Naive thymus-derived CD4-positive, alpha-beta T cell (primary cell): ENCODE data around the gene LIPH. TPM values are rescaled to one million over a fixed set of nuclear protein-coding genes. Genes with fewer than 3 reads are reported as not detected.
"Not testable (repeated sequence)": the region's sequence is repeated elsewhere in the genome, so short reads cannot be mapped to it uniquely, and the experiment has no call there.

Experiments used
- ATAC-seq: fragments of 150-1000 bp; cut with Tn5 transposase; 2 replicates; pipeline ENCODE4 v1.10.0; 2021; ENCODE audit warnings: mild to moderate bottlenecking, moderate library complexity
- CTCF ChIA-PET: fragments of 350-600 bp; sonication (Branson Sonifier 250); formaldehyde crosslinking; loops from one replicate; lab custom pipeline; 2021; ENCODE audit warnings: antibody characterized with exemption; lab: Charles Lee
- POLR2A ChIA-PET: fragments of 350-600 bp; sonication (Branson Sonifier 250); formaldehyde crosslinking; loops from one replicate; lab custom pipeline; 2021; ENCODE audit warnings: antibody characterized with exemption, inconsistent platforms; lab: Charles Lee
- DNase-seq, 9 donors: peaks; one replicate each; pipeline versions ENCODE4 v3.0.0 to v3.0.0-alpha.2; 2020 to 2022; ENCODE audit warnings: mixed read lengths in 1 of 9
- H3K27ac ChIP-seq: one replicate; pipeline ENCODE4 v1.7.0; 2013; ENCODE audit warnings: mild to moderate bottlenecking, low read depth, low read length, moderate library complexity
- H3K27me3 ChIP-seq, 2 donors: one replicate each; pipeline ENCODE4 v1.7.0; 2013; ENCODE audit warnings: low read length in 2 of 2, mild to moderate bottlenecking in 2 of 2, moderate library complexity in 2 of 2; ENCODE audit not compliant: control insufficient read depth in 2 of 2, insufficient read depth in 2 of 2
- H3K36me3 ChIP-seq, 3 experiments: 1 replicate in 2 of 3; 2 replicates in 1 of 3; pipeline ENCODE4 v1.7.0; 2013; ENCODE audit warnings: low read length in 3 of 3, mild to moderate bottlenecking in 3 of 3, moderate library complexity in 1 of 3; ENCODE audit not compliant: insufficient read depth in 3 of 3, control insufficient read depth in 2 of 3
- H3K4me1 ChIP-seq, 2 donors: one replicate each; pipeline ENCODE4 v1.7.0; 2013; ENCODE audit warnings: low read length in 2 of 2, mild to moderate bottlenecking in 2 of 2, moderate library complexity in 1 of 2; ENCODE audit not compliant: control insufficient read depth in 2 of 2, insufficient read depth in 2 of 2
- H3K4me3 ChIP-seq: 2 replicates; pipeline ENCODE4 v1.7.0; 2013; ENCODE audit warnings: mild to moderate bottlenecking, low read length
- H3K9me3 ChIP-seq, 3 experiments: 1 replicate in 2 of 3; 2 replicates in 1 of 3; pipeline ENCODE4 v1.7.0; 2013; ENCODE audit warnings: low read length in 3 of 3; ENCODE audit not compliant: control insufficient read depth in 2 of 3
- H3K27ac Mint-ChIP-seq, 9 donors: one replicate each; pipeline ENCODE4 v1.8.0; 2020 to 2022; ENCODE audit warnings: mixed read lengths in 9 of 9, mild to moderate bottlenecking in 8 of 9, moderate library complexity in 5 of 9, inconsistent platforms in 2 of 9
- H3K27me3 Mint-ChIP-seq, 5 donors: one replicate each; pipeline ENCODE4 v1.8.0; 2021 to 2022; ENCODE audit warnings: mixed read lengths in 5 of 5, mild to moderate bottlenecking in 1 of 5
- H3K36me3 Mint-ChIP-seq, 5 donors: one replicate each; pipeline ENCODE4 v1.8.0; 2020 to 2022; ENCODE audit warnings: mixed read lengths in 5 of 5, mild to moderate bottlenecking in 3 of 5, inconsistent platforms in 1 of 5
- H3K4me1 Mint-ChIP-seq, 7 donors: one replicate each; pipeline ENCODE4 v1.8.0; 2020 to 2022; ENCODE audit warnings: mixed read lengths in 7 of 7, mild to moderate bottlenecking in 3 of 7, inconsistent platforms in 1 of 7
- H3K4me3 Mint-ChIP-seq, 10 donors: one replicate each; pipeline ENCODE4 v1.8.0; 2020 to 2022; ENCODE audit warnings: mild to moderate bottlenecking in 10 of 10, mixed read lengths in 10 of 10, moderate library complexity in 6 of 10, inconsistent platforms in 2 of 10
- H3K9me3 Mint-ChIP-seq, 11 donors: one replicate each; pipeline ENCODE4 v1.8.0; 2020 to 2022; ENCODE audit warnings: mixed read lengths in 11 of 11, mild to moderate bottlenecking in 4 of 11, inconsistent platforms in 1 of 11, moderate library complexity in 1 of 11
- intact Hi-C, 2 donors: fragments of 100-400 bp; cut with micrococcal nuclease; formaldehyde crosslinking; loops; one replicate each; pipeline ENCODE4 v1.15.1; 2023
- polyA plus RNA-seq, 2 donors: library from polyadenylated mRNA; unstranded; fragments of 300-500 nt; fragmentation: Illumina TruSeq; gene quantifications; one replicate each; pipeline ENCODE4 v1.2.3, GENCODE V29; 2021
- total RNA-seq, 6 experiments: library from RNA in 5 of 6; stranded (reverse) in 5 of 6; gene quantifications; 1 replicate in 5 of 6; 2 replicates in 1 of 6; pipeline ENCODE4 v1.2.3 and lab custom pipeline; 2021 to 2026

Gene LIPH
- total and polyA plus RNA-seq, 7 experiments from 2014 or later = not detected

GRCh38 chr3:185585518-185585858, 33.1 kb upstream of the LIPH start:
- CTCF ChIA-PET = interaction anchor here (1.0 kb wide), 2 partner anchors 11 to 357 kb away, joined by 3 read pairs; no protein-coding TSS in a partner anchor
- no peak for ATAC-seq
- intact Hi-C loops = loop anchor here (5.0 to 10.0 kb wide), 6 partner anchors 239 to 1398 kb away; partner anchors contain the start of genes ETV5 (in 2 of the 2), ABCF3 (in 1 of the 2), EIF4A2 (in 1 of the 2) and IGF2BP2 (in 1 of the 2)
- Histone ChIP-seq H3K9me3 (no peaks in the 10 kb centered on the region), H3K4me1 (peaks cover 21 to 27% of the 10 kb centered on the region in 2 donors), H3K36me3 (peaks cover 0 to 4% (median 0%) of the 10 kb centered on the region in 3 experiments), H3K27me3 (no peaks in the 10 kb centered on the region), H3K27ac (peak overlapping the region; percentile 95), H3K4me3 (peak overlapping the region; percentile 95)
- peaks cover 0 to 9% (median 3%) of the 10 kb centered on the region in 5 donors for H3K36me3 Mint-ChIP-seq
- no peak for DNase-seq
- H3K4me3 Mint-ChIP-seq = peak overlapping the region; percentile 79 to 94 (median 87)
- H3K27me3 Mint-ChIP-seq = peaks cover 0 to 5% (median 0%) of the 10 kb centered on the region in 5 donors
- peaks cover 24 to 40% (median 31%) of the 10 kb centered on the region in 7 donors for H3K4me1 Mint-ChIP-seq
- POLR2A ChIA-PET = interaction anchor here (0.5 to 2.2 kb wide), 5 partner anchors 13 to 1197 kb away, joined by 3 to 10 read pairs (median 5); partner anchors contain the start of genes EIF4A2 and TRA2B
- peaks cover 0 to 5% (median 0%) of the 10 kb centered on the region in 11 donors for H3K9me3 Mint-ChIP-seq
- H3K27ac Mint-ChIP-seq = peak overlapping the region; percentile 86 to 99 (median 95)

- no peak for DNase-seq
- Mint-ChIP-seq H3K4me1 (peaks cover 24 to 40% (median 30%) of the 10 kb centered on the region in 7 donors), H3K4me3 (peak overlapping the region in 8 of 10 donors; percentile 4 to 69 (median 48)), H3K27ac (peak overlapping the region in 7 of 9 donors; percentile 82 to 96 (median 92)), H3K9me3 (peaks cover 0 to 5% (median 0%) of the 10 kb centered on the region in 11 donors), H3K36me3 (peaks cover 0 to 9% (median 3%) of the 10 kb centered on the region in 5 donors), H3K27me3 (peaks cover 0 to 5% (median 0%) of the 10 kb centered on the region in 5 donors)
- ChIA-PET POLR2A (interaction anchor here (1.5 kb wide), 1 partner anchor 13 kb away, joined by 3 read pairs; no protein-coding TSS in a partner anchor), CTCF (no interaction called here)
- no peaks in the 10 kb centered on the region for H3K9me3 ChIP-seq
- no peak overlapping the region for H3K4me3 ChIP-seq
- H3K4me1 ChIP-seq = peaks cover 21 to 27% of the 10 kb centered on the region in 2 donors
- no peak overlapping the region for H3K27ac ChIP-seq
- H3K36me3 ChIP-seq = peaks cover 0 to 4% (median 0%) of the 10 kb centered on the region in 3 experiments
- H3K27me3 ChIP-seq = no peaks in the 10 kb centered on the region
- intact Hi-C loops = loop anchor here (5.0 to 10.0 kb wide), 6 partner anchors 240 to 1397 kb away; partner anchors contain the start of genes ETV5 (in 2 of the 2), ABCF3 (in 1 of the 2), EIF4A2 (in 1 of the 2) and IGF2BP2 (in 1 of the 2)
- no peak for ATAC-seq
Observed at GRCh38 chr3:185584686-185585085, 32.3 kb upstream of the LIPH start.

GRCh38 chr3:185583925-185584324, 31.5 kb upstream of the LIPH start:
- Histone ChIP-seq H3K9me3 (no peaks in the 10 kb centered on the region), H3K4me1 (peaks cover 21 to 26% of the 10 kb centered on the region in 2 donors), H3K27ac (no peak overlapping the region), H3K4me3 (no peak overlapping the region), H3K36me3 (peaks cover 0 to 4% (median 0%) of the 10 kb centered on the region in 3 experiments), H3K27me3 (no peaks in the 10 kb centered on the region)
- peaks cover 20 to 35% (median 28%) of the 10 kb centered on the region in 7 donors for H3K4me1 Mint-ChIP-seq
- peaks cover 0 to 9% (median 3%) of the 10 kb centered on the region in 5 donors for H3K36me3 Mint-ChIP-seq
- peaks cover 0 to 5% (median 0%) of the 10 kb centered on the region in 11 donors for H3K9me3 Mint-ChIP-seq
- ATAC-seq (no peak), DNase-seq (no peak)
- peaks cover 0 to 5% (median 0%) of the 10 kb centered on the region in 5 donors for H3K27me3 Mint-ChIP-seq
- H3K4me3 Mint-ChIP-seq = no peak overlapping the region
- intact Hi-C loops = loop anchor here (10.0 kb wide), 3 partner anchors 241 to 1201 kb away; partner anchors contain the start of genes EIF4A2 (in 1 of the 2), IGF2BP2 (in 1 of the 2) and VPS8 (in 1 of the 2)
- H3K27ac Mint-ChIP-seq = no peak overlapping the region
- ChIA-PET POLR2A (no interaction called here), CTCF (interaction anchor here (1.2 kb wide), 1 partner anchor 9 kb away, joined by 4 read pairs; no protein-coding TSS in a partner anchor)

- H3K4me1 Mint-ChIP-seq = peaks cover 13 to 27% (median 20%) of the 10 kb centered on the region in 7 donors
- no peak for ATAC-seq
- DNase-seq = no peak
- peaks cover 0 to 4% (median 0%) of the 10 kb centered on the region in 3 experiments for H3K36me3 ChIP-seq
- H3K27me3 Mint-ChIP-seq = peaks cover 0 to 5% (median 0%) of the 10 kb centered on the region in 5 donors
- CTCF ChIA-PET = interaction anchor here (1.2 kb wide), 1 partner anchor 8 kb away, joined by 4 read pairs; no protein-coding TSS in a partner anchor
- no peak overlapping the region for H3K27ac Mint-ChIP-seq
- no peak overlapping the region for H3K4me3 Mint-ChIP-seq
- H3K36me3 Mint-ChIP-seq = peaks cover 0 to 5% (median 0%) of the 10 kb centered on the region in 5 donors
- intact Hi-C loops = loop anchor here (10.0 kb wide), 3 partner anchors 242 to 1202 kb away; partner anchors contain the start of genes EIF4A2 (in 1 of the 2), IGF2BP2 (in 1 of the 2) and VPS8 (in 1 of the 2)
- peaks cover 0 to 5% (median 0%) of the 10 kb centered on the region in 11 donors for H3K9me3 Mint-ChIP-seq
- no peak overlapping the region for H3K4me3 ChIP-seq
- no peak overlapping the region for H3K27ac ChIP-seq
- no peaks in the 10 kb centered on the region for H3K27me3 ChIP-seq
- POLR2A ChIA-PET = no interaction called here
- H3K9me3 ChIP-seq = no peaks in the 10 kb centered on the region
- H3K4me1 ChIP-seq = peaks cover 15 to 19% of the 10 kb centered on the region in 2 donors
Observed at GRCh38 chr3:185582871-185583270, 30.5 kb upstream of the LIPH start.

- no peaks in the 10 kb centered on the region for H3K27me3 ChIP-seq
- no peak overlapping the region for H3K4me3 ChIP-seq
- peaks cover 12 to 23% (median 17%) of the 10 kb centered on the region in 7 donors for H3K4me1 Mint-ChIP-seq
- H3K4me3 Mint-ChIP-seq = no peak overlapping the region
- DNase-seq = no peak
- intact Hi-C loops = loop anchor here (10.0 kb wide), 3 partner anchors 243 to 1203 kb away; partner anchors contain the start of genes EIF4A2 (in 1 of the 2), IGF2BP2 (in 1 of the 2) and VPS8 (in 1 of the 2)
- peaks cover 0 to 5% (median 0%) of the 10 kb centered on the region in 11 donors for H3K9me3 Mint-ChIP-seq
- H3K27ac ChIP-seq = no peak overlapping the region
- ChIA-PET POLR2A (no interaction called here), CTCF (no interaction called here)
- no peak overlapping the region for H3K27ac Mint-ChIP-seq
- peaks cover 0 to 5% (median 0%) of the 10 kb centered on the region in 5 donors for H3K36me3 Mint-ChIP-seq
- peaks cover 13 to 18% of the 10 kb centered on the region in 2 donors for H3K4me1 ChIP-seq
- peaks cover 0 to 5% (median 0%) of the 10 kb centered on the region in 5 donors for H3K27me3 Mint-ChIP-seq
- peaks cover 0 to 4% (median 0%) of the 10 kb centered on the region in 3 experiments for H3K36me3 ChIP-seq
- no peaks in the 10 kb centered on the region for H3K9me3 ChIP-seq
- ATAC-seq = no peak
Observed at GRCh38 chr3:185582236-185582635, 29.8 kb upstream of the LIPH start.

- CTCF ChIA-PET = interaction anchor here (0.5 to 1.7 kb wide), 8 partner anchors 8 to 330 kb away, joined by 3 to 4 read pairs (median 4); partner anchors contain the start of gene SENP2
- H3K27me3 Mint-ChIP-seq, H3K36me3 Mint-ChIP-seq, H3K4me3 ChIP-seq, H3K4me1 Mint-ChIP-seq, H3K27me3 ChIP-seq, POLR2A ChIA-PET, H3K9me3 ChIP-seq, H3K4me1 ChIP-seq, H3K27ac ChIP-seq, H3K36me3 ChIP-seq: not testable (repeated sequence)
- peak in 8 of 9 donors; percentile 39 to 76 (median 69) for DNase-seq
- H3K4me3 Mint-ChIP-seq = peak overlapping the region in 1 of 10 donors; percentile 58
- peak overlapping the region in 1 of 9 donors; percentile 62 for H3K27ac Mint-ChIP-seq
- peak; percentile 89 for ATAC-seq
- peaks cover 0 to 25% (median 11%) of the 10 kb centered on the region in 11 donors for H3K9me3 Mint-ChIP-seq
- intact Hi-C loops = loop anchor here (1.0 to 5.0 kb wide), 3 partner anchors 11 to 223 kb away; partner anchors contain the start of gene SENP2 (in 1 of the 2)
Observed at GRCh38 chr3:185575108-185575869, 22.9 kb upstream of the LIPH start.
